Bronchial epithelial cell (primary cell): Measurements from ENCODE around the gene FAM118B. TPM values are rescaled to one million over a fixed set of nuclear protein-coding genes. Genes with fewer than 3 reads are reported as not detected.
A peak's percentile ranks its signal among the peaks of the same experiment; 100 is the strongest.
"Not testable (repeated sequence)": the region's sequence is repeated elsewhere in the genome, so short reads cannot be mapped to it uniquely, and the experiment has no call there.

Source experiments
- DNase-seq: peaks from one replicate; pipeline ENCODE4 v3.0.0-alpha.2; 2010; ENCODE audit warnings: low read depth
- FAIRE-seq: peaks from 2 replicates; lab custom pipeline; 2011; peaks lifted over from hg19 to GRCh38; lab: Jason Lieb, UNC
- H3K27me3 ChIP-seq: 2 replicates; pipeline ENCODE4 v1.5.1; 2011; ENCODE audit warnings: low read length; ENCODE audit not compliant: control insufficient read depth, insufficient read depth
- H3K36me3 ChIP-seq: 2 replicates; pipeline ENCODE4 v1.5.1; 2011; ENCODE audit warnings: low read length; ENCODE audit not compliant: control insufficient read depth, insufficient read depth
- H3K4me3 ChIP-seq: 2 replicates; pipeline ENCODE4 v1.5.1; 2011; ENCODE audit warnings: mild to moderate bottlenecking, low read depth, low read length, control low read depth
- total RNA-seq: library from RNA; depleted of rRNA; stranded (reverse); fragments of >200 nt; gene quantifications from 2 replicates; pipeline ENCODE4 v1.2.1, GENCODE V29; 2014
- TF ChIP-seq, protein P1 (sequence below): IDR thresholded peaks from 2 replicates; pipeline ENCODE4 v1.5.1; 2011; ENCODE audit warnings: mild to moderate bottlenecking, moderate library complexity, low read length, control low read depth, inconsistent platforms; ENCODE audit not compliant: insufficient read depth, severe bottlenecking

Gene FAM118B
- total RNA-seq, 1 donor from 2014 or later, result 15.8 TPM

GRCh38 chr11:126304457-126305075 is 93.0 kb downstream of the FAM118B start:
- no peaks in the 10 kb centered on the region for H3K36me3 ChIP-seq
- no peak for FAIRE-seq
- no peaks in the 10 kb centered on the region for H3K27me3 ChIP-seq
- DNase-seq, result no peak
- TF ChIP-seq, protein P1, sequence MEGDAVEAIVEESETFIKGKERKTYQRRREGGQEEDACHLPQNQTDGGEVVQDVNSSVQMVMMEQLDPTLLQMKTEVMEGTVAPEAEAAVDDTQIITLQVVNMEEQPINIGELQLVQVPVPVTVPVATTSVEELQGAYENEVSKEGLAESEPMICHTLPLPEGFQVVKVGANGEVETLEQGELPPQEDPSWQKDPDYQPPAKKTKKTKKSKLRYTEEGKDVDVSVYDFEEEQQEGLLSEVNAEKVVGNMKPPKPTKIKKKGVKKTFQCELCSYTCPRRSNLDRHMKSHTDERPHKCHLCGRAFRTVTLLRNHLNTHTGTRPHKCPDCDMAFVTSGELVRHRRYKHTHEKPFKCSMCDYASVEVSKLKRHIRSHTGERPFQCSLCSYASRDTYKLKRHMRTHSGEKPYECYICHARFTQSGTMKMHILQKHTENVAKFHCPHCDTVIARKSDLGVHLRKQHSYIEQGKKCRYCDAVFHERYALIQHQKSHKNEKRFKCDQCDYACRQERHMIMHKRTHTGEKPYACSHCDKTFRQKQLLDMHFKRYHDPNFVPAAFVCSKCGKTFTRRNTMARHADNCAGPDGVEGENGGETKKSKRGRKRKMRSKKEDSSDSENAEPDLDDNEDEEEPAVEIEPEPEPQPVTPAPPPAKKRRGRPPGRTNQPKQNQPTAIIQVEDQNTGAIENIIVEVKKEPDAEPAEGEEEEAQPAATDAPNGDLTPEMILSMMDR, result no peak
- peak overlapping the region; percentile 87 for H3K4me3 ChIP-seq

GRCh38 chr11:126305699-126306098 is 94.1 kb downstream of the FAM118B start:
- Histone ChIP-seq H3K4me3 (no peak overlapping the region), H3K27me3 (no peaks in the 10 kb centered on the region), H3K36me3 (no peaks in the 10 kb centered on the region)
- TF ChIP-seq, protein P1, result no peak
- DNase-seq (no peak), FAIRE-seq (no peak)

GRCh38 chr11:126307706-126308105 is 96.1 kb downstream of the FAM118B start:
- Histone ChIP-seq H3K36me3 (no peaks in the 10 kb centered on the region), H3K27me3 (no peaks in the 10 kb centered on the region), H3K4me3 (no peak overlapping the region)
- no peak for FAIRE-seq
- peak; percentile 43 for DNase-seq
- TF ChIP-seq, protein P1, result peak; percentile 37

- H3K4me3 ChIP-seq, result no peak overlapping the region
- TF ChIP-seq, protein P1, result no peak
- no peaks in the 10 kb centered on the region for H3K27me3 ChIP-seq
- FAIRE-seq (no peak), DNase-seq (no peak)
- no peaks in the 10 kb centered on the region for H3K36me3 ChIP-seq
Measured at GRCh38 chr11:126308271-126308671, 96.7 kb downstream of the FAM118B start.

GRCh38 chr11:126308771-126309170 is 97.2 kb downstream of the FAM118B start:
- not testable (repeated sequence) for H3K27me3 ChIP-seq, H3K4me3 ChIP-seq, H3K36me3 ChIP-seq, DNase-seq, FAIRE-seq

DNA sequence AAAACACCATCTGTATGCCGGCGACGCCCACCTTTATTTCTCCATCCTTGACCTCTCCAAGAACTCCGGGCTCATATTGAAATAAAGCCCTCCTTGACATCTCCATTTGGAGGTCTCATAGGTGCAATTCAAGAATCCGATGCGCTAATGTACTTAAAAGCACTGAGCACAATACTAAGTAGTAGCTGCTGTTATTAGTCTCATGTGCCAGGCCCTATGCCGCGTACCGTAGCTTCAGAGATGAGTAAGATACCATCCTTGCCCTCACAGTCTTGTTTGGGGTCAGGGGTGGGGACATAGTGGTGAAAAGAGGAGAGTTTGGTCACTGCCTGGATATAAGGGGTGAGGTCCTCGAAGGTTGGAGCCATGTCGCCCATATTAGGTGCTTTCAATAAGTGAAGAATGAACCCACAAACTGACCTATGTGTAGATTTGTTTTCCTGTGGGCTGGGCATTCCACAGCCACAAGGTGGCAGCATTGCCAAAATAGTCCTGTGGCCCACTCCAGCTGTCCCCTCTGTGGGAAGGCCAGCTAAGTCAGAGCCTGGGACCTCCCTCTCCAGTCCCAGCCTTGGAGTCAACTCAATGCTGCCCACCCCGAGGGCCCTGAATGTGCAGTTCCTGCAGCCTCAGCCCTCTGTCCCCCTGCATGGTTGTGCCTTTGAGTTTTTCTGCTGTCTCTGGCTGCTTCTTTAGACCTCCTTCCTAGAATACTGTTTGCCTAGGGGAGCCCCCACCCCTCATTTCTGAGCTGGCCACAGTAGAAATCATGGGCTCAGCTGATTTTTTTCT is 98.8 kb downstream of the FAM118B start:
- DNase-seq, result peak; percentile 55
- TF ChIP-seq, protein P1, result peak; percentile 94
- Histone ChIP-seq H3K36me3 (no peaks in the 10 kb centered on the region), H3K4me3 (no peak overlapping the region), H3K27me3 (no peaks in the 10 kb centered on the region)
- no peak for FAIRE-seq
